ENCODE results near the gene SORCS1. TPM values are rescaled to one million over a fixed set of nuclear protein-coding genes. Genes with fewer than 3 reads are reported as not detected.

The SORCS1 gene
- total RNA-seq, 2 experiments from 2014 or later: not detected

- Mint-ChIP-seq H3K4me3 (no peak overlapping the region), H3K27me3 (no peaks in the 10 kb centered on the region), H3K27ac (no peak overlapping the region), H3K9me3 (peaks cover 4% of the 10 kb centered on the region), H3K4me1 (no peaks in the 10 kb centered on the region), H3K36me3 (ENCODE audit: low read depth) (no peaks in the 10 kb centered on the region)
- CTCF ChIA-PET: no interaction called here
- POLR2A ChIA-PET: no interaction called here
- no peak for DNase-seq
These were observed 151.1 kb downstream of the SORCS1 start for GRCh38 chr10:107013258-107014006.

GRCh38 chr10:107011992-107012391, 152.5 kb downstream of the SORCS1 start:
- H3K36me3 Mint-ChIP-seq (ENCODE audit: low read depth): no peaks in the 10 kb centered on the region

GRCh38 chr10:107011105-107011504, 153.4 kb downstream of the SORCS1 start:
- no peaks in the 10 kb centered on the region for H3K36me3 Mint-ChIP-seq (ENCODE audit: low read depth)
- H3K4me3 Mint-ChIP-seq: no peak overlapping the region
- no peaks in the 10 kb centered on the region for H3K4me1 Mint-ChIP-seq
- DNase-seq: no peak
- H3K27me3 Mint-ChIP-seq: no peaks in the 10 kb centered on the region
- ChIA-PET CTCF (no interaction called here), POLR2A (no interaction called here)
- peaks cover 4% of the 10 kb centered on the region for H3K9me3 Mint-ChIP-seq
- no peak overlapping the region for H3K27ac Mint-ChIP-seq

More at GRCh38 chr10:107011992-107012391, 152.5 kb downstream of the SORCS1 start:
- Mint-ChIP-seq H3K27ac (no peak overlapping the region), H3K9me3 (peaks cover 4% of the 10 kb centered on the region), H3K27me3 (no peaks in the 10 kb centered on the region), H3K4me3 (no peak overlapping the region), H3K4me1 (no peaks in the 10 kb centered on the region)
- DNase-seq: no peak
- ChIA-PET CTCF (no interaction called here), POLR2A (no interaction called here)

- Mint-ChIP-seq H3K27ac (no peak overlapping the region), H3K36me3 (ENCODE audit: low read depth) (no peaks in the 10 kb centered on the region), H3K4me1 (no peaks in the 10 kb centered on the region), H3K27me3 (no peaks in the 10 kb centered on the region), H3K4me3 (no peak overlapping the region), H3K9me3 (peaks cover 4% of the 10 kb centered on the region)
- no peak for DNase-seq
- ChIA-PET POLR2A (no interaction called here), CTCF (no interaction called here)
These were observed 154.0 kb downstream of the SORCS1 start for GRCh38 chr10:107010531-107010930.

GRCh38 chr10:107004362-107004761, 160.1 kb downstream of the SORCS1 start:
- Mint-ChIP-seq H3K4me3 (no peak overlapping the region), H3K9me3 (peaks cover 2% of the 10 kb centered on the region), H3K36me3 (ENCODE audit: low read depth) (no peaks in the 10 kb centered on the region), H3K4me1 (no peaks in the 10 kb centered on the region), H3K27ac (no peak overlapping the region), H3K27me3 (no peaks in the 10 kb centered on the region)
- DNase-seq: no peak
- POLR2A ChIA-PET: no interaction called here
- CTCF ChIA-PET: no interaction called here

- Mint-ChIP-seq H3K4me1 (no peaks in the 10 kb centered on the region), H3K4me3 (no peak overlapping the region), H3K36me3 (ENCODE audit: low read depth) (no peaks in the 10 kb centered on the region), H3K27ac (no peak overlapping the region), H3K27me3 (no peaks in the 10 kb centered on the region), H3K9me3 (peaks cover 2% of the 10 kb centered on the region)
- ChIA-PET POLR2A (no interaction called here), CTCF (no interaction called here)
- no peak for DNase-seq
These were observed 162.4 kb downstream of the SORCS1 start for GRCh38 chr10:107002068-107002467.

GRCh38 chr10:106999118-106999707, 165.3 kb downstream of the SORCS1 start:
- POLR2A ChIA-PET: no interaction called here
- H3K4me3 Mint-ChIP-seq: no peak overlapping the region
- H3K36me3 Mint-ChIP-seq (ENCODE audit: low read depth): no peaks in the 10 kb centered on the region
- CTCF ChIA-PET: no interaction called here
- H3K27ac Mint-ChIP-seq: no peak overlapping the region
- H3K9me3 Mint-ChIP-seq: peaks cover 9% of the 10 kb centered on the region
- no peak for DNase-seq
- H3K27me3 Mint-ChIP-seq: no peaks in the 10 kb centered on the region
- no peaks in the 10 kb centered on the region for H3K4me1 Mint-ChIP-seq

- CTCF ChIA-PET: no interaction called here
These were observed 166.8 kb downstream of the SORCS1 start for GRCh38 chr10:106997721-106998120.

GRCh38 chr10:106996510-106996909, 168.0 kb downstream of the SORCS1 start:
- Mint-ChIP-seq H3K4me3 (no peak overlapping the region), H3K27ac (no peak overlapping the region), H3K36me3 (ENCODE audit: low read depth) (no peaks in the 10 kb centered on the region), H3K9me3 (peaks cover 9% of the 10 kb centered on the region), H3K27me3 (no peaks in the 10 kb centered on the region), H3K4me1 (no peaks in the 10 kb centered on the region)
- POLR2A ChIA-PET: no interaction called here
- no peak for DNase-seq
- CTCF ChIA-PET: no interaction called here

More at GRCh38 chr10:106997721-106998120, 166.8 kb downstream of the SORCS1 start:
- H3K9me3 Mint-ChIP-seq: peaks cover 7% of the 10 kb centered on the region
- POLR2A ChIA-PET: no interaction called here
- H3K36me3 Mint-ChIP-seq (ENCODE audit: low read depth): no peaks in the 10 kb centered on the region
- no peak overlapping the region for H3K27ac Mint-ChIP-seq
- no peaks in the 10 kb centered on the region for H3K27me3 Mint-ChIP-seq
- DNase-seq: no peak
- no peaks in the 10 kb centered on the region for H3K4me1 Mint-ChIP-seq
- H3K4me3 Mint-ChIP-seq: no peak overlapping the region

- Mint-ChIP-seq H3K4me1 (no peaks in the 10 kb centered on the region), H3K36me3 (ENCODE audit: low read depth) (no peaks in the 10 kb centered on the region), H3K27me3 (no peaks in the 10 kb centered on the region), H3K27ac (no peak overlapping the region), H3K4me3 (no peak overlapping the region), H3K9me3 (peaks cover 14% of the 10 kb centered on the region)
- POLR2A ChIA-PET: no interaction called here
- DNase-seq: no peak
- CTCF ChIA-PET: no interaction called here
These were observed 172.5 kb downstream of the SORCS1 start for GRCh38 chr10:106992055-106992454.

- no peak for DNase-seq
- Mint-ChIP-seq H3K4me1 (no peaks in the 10 kb centered on the region), H3K9me3 (peaks cover 14% of the 10 kb centered on the region), H3K36me3 (ENCODE audit: low read depth) (no peaks in the 10 kb centered on the region), H3K4me3 (no peak overlapping the region), H3K27ac (no peak overlapping the region), H3K27me3 (no peaks in the 10 kb centered on the region)
- ChIA-PET CTCF (interaction anchor here (0.5 kb wide), 1 partner anchor 15 kb away, joined by 3 read pairs; no protein-coding TSS in a partner anchor), POLR2A (no interaction called here)
These were observed 173.4 kb downstream of the SORCS1 start for GRCh38 chr10:106991091-106991490.

- Mint-ChIP-seq H3K27ac (no peak overlapping the region), H3K27me3 (no peaks in the 10 kb centered on the region), H3K9me3 (peaks cover 7% of the 10 kb centered on the region), H3K4me1 (no peaks in the 10 kb centered on the region), H3K4me3 (no peak overlapping the region), H3K36me3 (ENCODE audit: low read depth) (no peaks in the 10 kb centered on the region)
- ChIA-PET CTCF (no interaction called here), POLR2A (no interaction called here)
- DNase-seq: no peak
These were observed 177.1 kb downstream of the SORCS1 start for GRCh38 chr10:106987362-106987761.

- Mint-ChIP-seq H3K4me1 (no peaks in the 10 kb centered on the region), H3K4me3 (no peak overlapping the region), H3K27me3 (no peaks in the 10 kb centered on the region), H3K9me3 (no peaks in the 10 kb centered on the region), H3K27ac (no peak overlapping the region), H3K36me3 (ENCODE audit: low read depth) (no peaks in the 10 kb centered on the region)
- ChIA-PET POLR2A (no interaction called here), CTCF (no interaction called here)
- DNase-seq: no peak
These were observed 182.2 kb downstream of the SORCS1 start for GRCh38 chr10:106982268-106982667.

- ChIA-PET POLR2A (no interaction called here), CTCF (no interaction called here)
- Mint-ChIP-seq H3K4me1 (no peaks in the 10 kb centered on the region), H3K4me3 (no peak overlapping the region), H3K27me3 (no peaks in the 10 kb centered on the region), H3K27ac (no peak overlapping the region), H3K36me3 (ENCODE audit: low read depth) (no peaks in the 10 kb centered on the region), H3K9me3 (peaks cover 5% of the 10 kb centered on the region)
- DNase-seq: no peak
These were observed 182.9 kb downstream of the SORCS1 start for GRCh38 chr10:106981452-106982075.

Measured in activated CD4-positive, alpha-beta memory T cell treated with anti-CD3 and anti-CD28 coated beads, Interleukin-2, amount 10 ng/mL, durations not matched to agents 7 days and 5 days (primary cell).